NOMO-1 treated with dmso at 0.1 percent for 144 hours (cell line): ENCODE results near the gene ETV7.

ENCODE experiments used
- DNase-seq: peaks from one replicate; lab custom pipeline; 2025; ENCODE audit not compliant: unreplicated experiment; lab: John Stamatoyannopoulos, UW

Gene ETV7

GRCh38 chr6:36384095-36384494, 3.4 kb downstream of the ETV7 start:
- DNase-seq, result no peak

DNA sequence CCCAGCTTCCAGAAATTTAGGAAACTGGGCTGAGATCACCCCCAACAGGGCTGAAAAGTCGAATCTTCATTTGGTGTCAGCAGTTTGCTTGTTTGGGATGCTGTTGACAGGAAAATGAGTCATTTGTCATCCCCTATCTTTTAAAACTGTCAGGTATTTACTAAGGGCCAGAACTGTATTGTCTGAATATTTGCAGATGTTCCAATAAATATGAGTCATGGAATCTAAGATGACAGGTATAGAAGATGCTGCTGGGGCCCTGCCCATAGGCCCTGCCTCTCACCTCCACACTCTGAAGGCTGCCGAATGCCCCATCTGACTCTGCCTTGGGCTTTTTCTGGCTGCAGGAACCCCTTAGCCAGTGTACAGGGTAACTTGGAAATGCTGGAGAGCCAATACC, 3.9 kb downstream of the ETV7 start:
- DNase-seq, result no peak

DNA sequence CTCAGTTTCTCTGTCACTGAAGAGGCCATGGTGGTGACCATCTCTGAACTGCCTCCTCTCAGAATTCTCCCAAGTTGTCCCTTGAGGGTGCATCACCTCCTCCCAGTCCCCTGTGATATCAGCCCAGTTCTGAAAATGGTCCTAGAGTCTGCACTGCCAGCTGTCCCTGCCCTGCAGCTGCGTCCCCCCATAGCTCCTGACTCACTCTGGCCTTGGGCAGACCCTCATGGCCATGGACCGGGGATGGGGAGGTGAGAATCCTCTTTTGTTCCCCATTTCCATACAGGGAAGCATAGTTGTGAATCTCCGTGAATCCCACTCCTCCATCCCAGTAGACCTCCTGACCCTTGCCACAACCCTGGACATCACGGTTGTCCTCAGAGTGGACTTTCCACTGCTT, 4.5 kb downstream of the ETV7 start:
- DNase-seq, result no peak

GRCh38 chr6:36381502-36382389, 5.7 kb downstream of the ETV7 start:
- no peak for DNase-seq

GRCh38 chr6:36380166-36380565, 7.3 kb downstream of the ETV7 start:
- DNase-seq, result no peak

DNA sequence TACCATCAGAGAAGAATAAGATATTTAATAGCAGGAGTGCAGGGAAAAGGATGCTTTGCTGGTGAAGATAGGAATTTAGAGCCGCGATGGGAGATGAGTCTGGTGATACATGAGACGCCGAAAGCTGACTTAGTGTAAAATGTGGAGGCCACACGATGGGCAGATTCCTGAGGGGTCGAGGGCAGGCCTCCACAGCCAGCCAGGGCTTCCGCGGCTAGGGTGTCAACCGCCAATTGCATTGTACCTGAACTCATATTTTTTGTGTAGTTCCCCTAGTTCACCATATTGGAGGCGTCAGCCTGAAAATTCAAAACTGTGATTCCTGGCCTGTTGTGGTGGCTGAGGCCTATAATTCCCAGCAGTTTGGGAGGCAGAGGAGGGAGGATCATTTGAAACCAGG, 8.5 kb downstream of the ETV7 start:
- no peak for DNase-seq

DNA sequence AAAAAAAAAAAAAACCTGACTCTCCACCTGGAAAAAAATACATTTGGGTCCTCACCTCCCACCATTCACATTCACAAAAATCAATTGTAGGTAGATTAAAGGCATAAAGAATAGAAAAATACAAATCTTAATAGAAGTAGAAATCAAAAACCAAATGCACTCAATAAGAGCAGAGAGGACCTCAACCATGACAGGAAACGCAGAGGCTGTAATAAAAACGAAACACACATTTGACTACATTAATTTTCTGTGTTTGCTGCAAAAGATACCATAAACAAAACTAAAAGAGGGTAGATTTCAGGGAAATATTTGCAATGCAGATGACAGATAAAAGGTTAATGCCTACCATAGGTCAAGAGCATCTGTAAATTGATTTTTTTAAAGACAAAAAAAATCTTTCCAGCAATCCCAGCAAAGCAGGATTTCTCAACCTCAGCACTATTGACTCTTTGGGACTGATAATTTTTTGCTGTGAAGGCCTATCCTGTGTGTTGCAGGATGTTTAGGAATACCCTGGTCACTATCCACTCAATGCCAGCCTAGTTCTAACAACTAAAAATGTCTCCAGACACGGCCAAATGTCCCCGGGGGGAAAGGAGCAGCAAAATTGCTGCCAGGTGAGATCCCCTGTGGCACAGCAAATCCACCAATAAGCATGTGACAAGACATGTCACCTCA, 9.1 kb downstream of the ETV7 start:
- DNase-seq, result no peak

GRCh38 chr6:36377594-36377993, 9.9 kb downstream of the ETV7 start:
- DNase-seq, result no peak

GRCh38 chr6:36376742-36377141, 10.7 kb downstream of the ETV7 start:
- DNase-seq, result no peak

- DNase-seq, result no peak
These were observed 11.3 kb downstream of the ETV7 start for GRCh38 chr6:36376183-36376582.

DNA sequence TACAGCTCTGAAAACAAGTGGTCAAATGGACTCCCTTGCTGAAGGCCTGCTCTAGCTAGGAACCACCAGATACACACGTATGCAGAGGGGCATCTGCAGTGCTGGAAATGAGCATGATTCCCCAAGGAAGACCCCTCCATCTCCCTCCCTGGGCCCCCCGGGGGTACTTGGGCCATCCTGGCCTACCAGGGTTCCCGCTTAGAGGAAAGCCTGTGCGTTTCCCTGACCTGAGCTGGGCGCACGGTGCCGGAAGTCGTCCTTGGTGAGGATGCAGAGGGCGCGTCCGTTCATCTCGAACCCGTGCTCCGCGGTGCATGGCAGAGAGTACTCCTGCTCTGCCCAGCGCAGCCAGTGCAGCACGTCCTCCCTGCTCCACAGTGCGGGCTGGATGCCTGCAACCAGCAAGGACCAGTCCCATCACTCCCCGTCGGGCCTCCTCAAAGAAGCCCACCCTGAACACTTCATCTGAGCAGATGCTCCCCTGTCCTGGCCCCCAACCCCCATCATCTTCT, 11.8 kb downstream of the ETV7 start:
- DNase-seq, result no peak

- no peak for DNase-seq
These were observed 12.5 kb downstream of the ETV7 start for GRCh38 chr6:36374972-36375371.

DNA sequence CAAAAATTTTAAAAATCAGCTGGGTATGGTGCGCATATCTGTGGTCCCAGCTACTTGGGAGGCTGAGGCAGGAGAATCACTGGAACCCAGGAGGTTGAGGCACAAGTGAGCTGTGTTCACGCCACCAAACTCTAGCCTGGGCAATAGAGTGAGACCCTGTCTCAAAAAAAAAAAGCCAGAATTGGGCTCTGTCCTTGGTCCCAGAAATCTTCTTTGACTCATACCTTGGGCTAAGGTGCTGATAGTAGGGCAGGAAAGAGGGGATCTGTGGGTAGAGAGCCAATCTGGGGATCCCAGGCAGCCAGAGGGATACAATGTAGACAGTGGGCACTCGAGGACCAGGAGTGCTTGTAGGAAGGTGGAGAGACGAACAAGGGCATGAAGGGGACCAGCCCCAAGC, 13.3 kb downstream of the ETV7 start:
- no peak for DNase-seq

GRCh38 chr6:36373368-36374019, 14.0 kb downstream of the ETV7 start:
- no peak for DNase-seq

- DNase-seq, result no peak
These were observed 15.4 kb downstream of the ETV7 start for GRCh38 chr6:36372088-36372487.

- no peak for DNase-seq
These were observed 16.3 kb downstream of the ETV7 start for GRCh38 chr6:36371211-36371610.

DNA sequence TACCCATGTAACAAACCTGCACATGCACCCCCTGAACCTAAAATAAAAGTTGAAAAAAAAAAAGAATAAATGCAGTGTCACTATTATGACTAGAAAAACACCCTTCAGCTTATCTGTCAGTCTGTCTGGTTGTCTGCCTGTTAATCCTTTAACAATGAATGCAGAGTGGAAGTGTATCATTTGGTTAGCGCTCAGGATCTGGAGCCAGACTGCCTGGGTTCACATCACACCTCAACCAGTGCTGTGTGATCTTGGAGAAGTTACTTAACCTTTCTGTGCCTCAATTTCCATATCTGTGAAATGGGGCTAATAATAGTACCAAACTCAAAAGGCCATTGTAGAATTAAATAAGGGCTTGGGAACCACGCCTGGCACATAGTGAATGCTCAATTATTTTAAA, 16.8 kb downstream of the ETV7 start:
- DNase-seq, result no peak

DNA sequence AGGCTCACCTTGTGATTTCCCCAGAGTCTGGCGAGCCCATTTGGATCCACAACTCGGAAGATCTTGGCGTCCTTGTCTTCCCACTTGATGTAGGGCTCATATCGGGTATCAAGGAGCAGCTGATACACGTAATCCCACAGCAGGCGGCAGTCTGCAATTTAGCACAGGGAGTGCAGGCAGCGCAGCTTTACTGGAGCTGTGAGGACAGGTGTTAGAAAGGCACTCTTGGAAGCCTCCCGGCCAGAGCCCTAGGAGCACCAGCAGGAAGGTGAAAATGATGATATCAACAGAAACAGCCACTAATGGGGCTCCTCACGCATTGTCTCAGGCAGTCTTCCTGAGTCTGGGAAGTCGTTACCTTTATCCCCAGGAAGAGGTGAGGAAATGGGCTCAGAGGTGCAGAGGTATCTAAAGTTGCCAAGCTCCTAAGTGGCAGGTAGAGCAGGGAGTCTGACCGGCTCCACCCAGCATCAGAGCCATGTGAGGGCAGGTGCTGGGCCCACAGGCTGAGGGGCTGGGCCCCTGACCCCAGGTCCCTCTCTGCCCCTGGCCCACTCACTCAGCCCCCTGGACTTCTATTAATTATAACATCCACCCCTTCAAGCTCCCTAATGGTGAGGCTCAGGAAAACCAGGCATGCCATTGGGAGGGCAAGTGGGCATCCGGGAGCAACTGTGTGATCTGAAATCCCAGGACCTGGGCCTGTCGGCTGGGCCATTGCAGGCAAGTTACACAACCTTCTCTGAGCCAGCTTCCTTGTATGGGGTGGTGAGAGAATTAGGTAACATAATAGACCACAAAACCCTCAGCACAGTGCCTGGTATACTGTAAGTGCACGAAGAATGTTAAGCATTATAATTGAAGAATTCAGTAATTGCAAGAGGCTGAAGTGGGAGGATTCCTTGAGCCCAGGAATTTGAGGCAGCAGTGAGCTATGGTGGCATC, 18.3 kb downstream of the ETV7 start:
- DNase-seq, result peak; percentile 89

DNA sequence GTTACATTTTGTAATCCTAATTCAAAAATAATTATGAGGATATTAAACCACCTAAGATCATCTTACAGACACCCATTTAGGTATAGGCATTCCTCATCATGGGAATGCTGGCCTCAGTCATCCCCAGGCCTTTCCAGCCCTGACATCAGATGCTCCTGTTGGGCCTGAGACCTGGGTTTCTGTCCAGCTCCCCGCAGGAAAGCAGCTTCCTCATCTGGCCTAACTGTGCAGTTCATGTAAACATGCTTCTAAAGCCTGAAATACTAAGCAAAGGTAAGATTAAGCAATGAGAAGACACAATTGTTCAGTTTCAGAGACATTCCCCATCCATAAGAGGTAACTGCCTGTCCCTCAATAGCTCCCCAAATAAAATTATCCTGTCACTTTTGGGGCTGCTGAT, 19.0 kb downstream of the ETV7 start:
- no peak for DNase-seq

DNA sequence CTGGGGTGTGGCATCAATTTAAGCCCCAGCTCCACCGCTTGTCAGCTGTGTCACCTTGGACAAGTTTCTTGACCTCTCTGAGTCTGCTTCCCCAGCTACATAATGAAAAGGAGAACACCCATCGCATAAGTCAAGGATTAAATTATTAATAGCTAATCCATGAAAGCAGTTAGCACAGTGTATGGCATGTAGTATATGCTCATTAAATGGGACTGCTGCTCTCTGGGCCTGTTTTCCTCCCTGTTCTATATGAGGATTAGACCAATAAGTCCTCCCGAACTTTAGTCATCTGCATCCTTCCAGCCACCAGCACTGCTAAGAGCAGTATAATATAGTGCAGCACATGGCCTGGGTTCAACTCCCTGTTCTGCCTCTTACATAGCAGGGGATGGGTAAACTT, 19.7 kb downstream of the ETV7 start:
- DNase-seq, result no peak
